Spleen (tissue), 7 donors: ENCODE measurements around the gene HLF.

Experiments
- CTCF ChIP-seq, 11 experiments: fragments of 200-600 bp in 7 of 11; fragments of 450-650 bp in 4 of 11; sonication (generic) in 4 of 11; IDR thresholded peaks in 8 of 11; conservative IDR thresholded peaks in 3 of 11; 1 replicate in 7 of 11; 2 replicates in 4 of 11; pipeline versions ENCODE4 v1.4.0 to v1.8.0; 2016 to 2021; ENCODE audit warnings: antibody characterized with exemption in 11 of 11, inconsistent platforms in 4 of 11, mild to moderate bottlenecking in 1 of 11
- POLR2A ChIP-seq, 3 donors: fragments of 450-650 bp; IDR thresholded peaks; one replicate each; pipeline ENCODE4 v1.5.1; 2017; ENCODE audit warnings: antibody characterized with exemption in 3 of 3, mild to moderate bottlenecking in 1 of 3
- donor health status: DM: no; HTN: no; CAD: no; lungs with moderate emphysema.
- donor health status: DM: no; HTN: no; CAD: no.
- donor health status: DM: no; HTN: no; CAD: no.

DNA sequence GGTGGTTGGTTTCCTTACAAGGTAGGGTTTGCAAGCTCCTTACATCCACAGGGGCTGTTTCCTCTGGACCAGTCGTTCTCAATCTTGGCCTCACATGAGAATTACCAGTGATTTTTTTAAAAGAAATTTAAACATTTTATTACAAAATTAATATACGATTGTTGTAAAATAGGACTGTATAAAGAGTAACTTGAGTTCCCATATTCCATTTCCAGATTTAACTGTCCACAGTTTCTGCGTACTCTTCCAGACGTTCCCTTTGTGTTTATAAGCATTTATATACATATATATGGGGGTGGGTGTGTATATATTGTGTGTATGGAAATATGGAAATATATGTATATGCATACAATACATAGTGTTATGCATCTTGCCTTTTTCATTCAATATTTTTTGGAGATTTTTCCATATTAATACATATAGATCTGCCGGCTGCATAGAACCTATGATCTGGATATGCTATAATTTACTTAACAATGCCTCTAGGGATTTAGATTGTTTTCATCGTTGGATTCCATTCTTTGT, 31.5 kb downstream of the HLF start:
- peak in 4 of 11 experiments; percentile 4 to 13 (median 9) for TF ChIP-seq CTCF (IDR thresholded peaks at IDR 0.05 in 8 of 11, conservative IDR thresholded peaks at IDR 0.05 in 3 of 11)
- no peak for TF ChIP-seq POLR2A (IDR thresholded peaks at IDR 0.05)
